ENCODE data around the gene RPS18. TPM values are rescaled to one million over a fixed set of nuclear protein-coding genes. Genes with fewer than 3 reads are reported as not detected.
"Not testable (repeated sequence)": the region's sequence is repeated elsewhere in the genome, so short reads cannot be mapped to it uniquely, and the experiment has no call there.

Gene RPS18
- total RNA-seq, 1 experiment from 2014 or later, result 7,996 TPM

DNA sequence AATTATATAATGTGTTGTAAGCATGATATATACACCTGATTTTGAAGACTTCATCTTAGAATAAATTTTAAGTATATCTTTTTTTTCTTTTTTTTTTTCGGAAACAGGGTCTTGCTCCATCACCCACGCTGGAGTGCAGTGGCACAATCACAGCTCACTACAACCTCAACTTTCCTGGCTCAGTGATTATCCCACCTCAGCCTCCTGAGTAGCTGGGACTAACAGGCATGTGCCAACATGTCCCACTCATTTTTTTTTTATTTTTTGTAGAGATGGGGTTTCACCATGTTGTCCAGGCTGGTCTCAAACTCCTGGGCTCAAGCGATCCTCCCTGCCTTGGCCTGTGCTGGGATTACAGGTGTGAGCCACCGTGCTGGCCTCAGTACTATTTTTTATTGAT lies 17.3 kb upstream of the RPS18 start:
- Histone ChIP-seq H3K27ac (ENCODE audit: low read length) (no peak overlapping the region), H2AFZ (ENCODE audit: low read length) (no peak overlapping the region), H3K4me1 (ENCODE audit: low read length) (peaks cover 12% of the 10 kb centered on the region), H3K4me2 (ENCODE audit: low read depth, low read length, poor library complexity, severe bottlenecking) (no peak overlapping the region), H3K9me2 (replicated peaks; ENCODE audit: insufficient read depth, low read length) (no peaks in the 10 kb centered on the region), H3K79me2 (ENCODE audit: low read length) (peaks cover 16% of the 10 kb centered on the region), H3K4me3 (ENCODE audit: low read length) (no peak overlapping the region), H4K20me1 (ENCODE audit: insufficient read depth, low read depth, low read length) (no peaks in the 10 kb centered on the region), H3K9ac (ENCODE audit: low read length) (no peak overlapping the region), H3K27me3 (ENCODE audit: low read length) (no peaks in the 10 kb centered on the region), H3K36me3 (ENCODE audit: insufficient read depth, low read length) (peaks cover 7% of the 10 kb centered on the region; the same call in 1 of the 2 replicates), H3K9me3 (ENCODE audit: low read length) (no peaks in the 10 kb centered on the region)
- no peak for DNase-seq

DNA sequence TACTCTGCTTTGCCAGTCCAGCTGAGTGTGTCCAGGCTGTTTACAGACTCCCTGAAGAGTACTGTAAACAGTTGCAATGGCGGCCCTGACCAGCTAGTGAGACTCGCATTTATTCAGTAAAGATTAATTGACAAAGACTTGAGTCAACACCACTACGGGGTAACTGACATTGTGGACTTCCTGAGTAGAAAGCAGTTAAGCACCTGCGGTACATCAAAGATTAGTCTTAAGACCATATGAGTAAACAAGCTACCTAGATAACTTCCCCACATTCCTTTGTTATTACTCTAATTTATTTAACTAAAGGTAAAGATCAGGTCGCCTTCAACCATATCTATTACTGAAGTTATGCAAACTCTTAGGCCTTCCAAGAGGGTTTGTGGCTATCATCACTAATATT lies 12.8 kb upstream of the RPS18 start:
- DNase-seq, result no peak
- peaks cover 8% of the 10 kb centered on the region for H3K36me3 ChIP-seq (ENCODE audit: insufficient read depth, low read length)
- no peaks in the 10 kb centered on the region for H3K9me2 ChIP-seq (replicated peaks; ENCODE audit: insufficient read depth, low read length)
- H3K9me3 ChIP-seq (ENCODE audit: low read length), result no peaks in the 10 kb centered on the region
- H3K79me2 ChIP-seq (ENCODE audit: low read length), result no peaks in the 10 kb centered on the region
- no peaks in the 10 kb centered on the region for H3K4me1 ChIP-seq (ENCODE audit: low read length)
- H3K27me3 ChIP-seq (ENCODE audit: low read length), result no peaks in the 10 kb centered on the region
- H3K4me2 ChIP-seq (ENCODE audit: low read depth, low read length, poor library complexity, severe bottlenecking), result no peak overlapping the region
- no peak overlapping the region for H3K4me3 ChIP-seq (ENCODE audit: low read length)
- H3K9ac ChIP-seq (ENCODE audit: low read length), result no peak overlapping the region
- H2AFZ ChIP-seq (ENCODE audit: low read length), result no peak overlapping the region
- no peak overlapping the region for H3K27ac ChIP-seq (ENCODE audit: low read length)
- no peaks in the 10 kb centered on the region for H4K20me1 ChIP-seq (ENCODE audit: insufficient read depth, low read depth, low read length)

DNA sequence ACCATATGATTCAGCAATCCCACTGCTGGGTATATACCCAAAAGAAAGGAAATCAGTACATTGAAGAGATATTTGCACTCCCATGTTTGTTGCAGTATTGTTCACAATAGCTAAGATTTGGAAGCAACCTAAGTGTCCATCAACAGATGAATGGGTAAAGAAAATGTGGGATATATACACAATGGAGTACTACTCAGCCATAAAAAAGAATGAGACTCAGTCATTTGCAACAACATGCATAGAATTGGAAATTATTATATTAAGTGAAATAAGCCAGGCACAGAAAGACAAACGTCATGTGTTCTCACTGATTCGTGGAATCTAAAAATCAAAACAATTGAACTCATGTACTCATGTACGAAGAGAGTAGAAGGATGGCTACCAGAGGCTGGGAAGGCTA lies 9.4 kb upstream of the RPS18 start:
- peaks cover 10% of the 10 kb centered on the region for H3K36me3 ChIP-seq (ENCODE audit: insufficient read depth, low read length)
- not testable (repeated sequence) for H3K4me3 ChIP-seq (ENCODE audit: low read length); H3K9me3 ChIP-seq (ENCODE audit: low read length)

DNA sequence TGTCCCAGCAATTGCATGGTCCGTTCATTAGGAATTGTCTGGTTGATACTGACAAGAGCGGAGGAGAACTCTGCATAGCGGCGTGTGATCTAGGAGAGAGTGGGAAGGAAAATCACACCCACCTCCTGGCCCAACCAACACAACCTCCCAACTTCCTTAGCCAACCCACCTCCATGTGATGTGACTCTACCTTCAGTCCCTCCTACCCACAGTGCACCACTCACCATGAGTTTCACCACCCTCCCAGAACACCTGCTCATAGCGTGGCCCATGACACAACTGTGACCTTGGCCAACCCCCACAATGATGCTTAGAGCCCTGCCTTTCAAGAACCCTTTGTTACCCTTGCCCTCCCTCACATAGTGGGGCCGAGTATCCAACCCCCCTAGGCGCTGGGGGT lies 7.9 kb upstream of the RPS18 start:
- H3K9me3 ChIP-seq (ENCODE audit: low read length), result no peaks in the 10 kb centered on the region
- H3K36me3 ChIP-seq (ENCODE audit: insufficient read depth, low read length), result peaks cover 16% of the 10 kb centered on the region
- no peaks in the 10 kb centered on the region for H3K9me2 ChIP-seq (replicated peaks; ENCODE audit: insufficient read depth, low read length)
- H4K20me1 ChIP-seq (ENCODE audit: insufficient read depth, low read depth, low read length), result no peaks in the 10 kb centered on the region
- no peaks in the 10 kb centered on the region for H3K4me1 ChIP-seq (ENCODE audit: low read length)
- no peak overlapping the region for H3K9ac ChIP-seq (ENCODE audit: low read length)
- no peak for DNase-seq
- H3K27me3 ChIP-seq (ENCODE audit: low read length), result no peaks in the 10 kb centered on the region
- no peak overlapping the region for H2AFZ ChIP-seq (ENCODE audit: low read length)
- no peak overlapping the region for H3K4me3 ChIP-seq (ENCODE audit: low read length)
- H3K79me2 ChIP-seq (ENCODE audit: low read length), result no peaks in the 10 kb centered on the region; the same call in 1 of the 2 replicates
- H3K27ac ChIP-seq (ENCODE audit: low read length), result no peak overlapping the region
- H3K4me2 ChIP-seq (ENCODE audit: low read depth, low read length, poor library complexity, severe bottlenecking), result no peak overlapping the region

More for the DNA sequence above, 9.4 kb upstream of the RPS18 start:
- not testable (repeated sequence) for H3K79me2 ChIP-seq (ENCODE audit: low read length); H3K9ac ChIP-seq (ENCODE audit: low read length); H2AFZ ChIP-seq (ENCODE audit: low read length); H3K27ac ChIP-seq (ENCODE audit: low read length); H3K27me3 ChIP-seq (ENCODE audit: low read length); H3K9me2 ChIP-seq (replicated peaks; ENCODE audit: insufficient read depth, low read length); H4K20me1 ChIP-seq (ENCODE audit: insufficient read depth, low read depth, low read length); H3K4me2 ChIP-seq (ENCODE audit: low read depth, low read length, poor library complexity, severe bottlenecking); H3K4me1 ChIP-seq (ENCODE audit: low read length); DNase-seq

DNA sequence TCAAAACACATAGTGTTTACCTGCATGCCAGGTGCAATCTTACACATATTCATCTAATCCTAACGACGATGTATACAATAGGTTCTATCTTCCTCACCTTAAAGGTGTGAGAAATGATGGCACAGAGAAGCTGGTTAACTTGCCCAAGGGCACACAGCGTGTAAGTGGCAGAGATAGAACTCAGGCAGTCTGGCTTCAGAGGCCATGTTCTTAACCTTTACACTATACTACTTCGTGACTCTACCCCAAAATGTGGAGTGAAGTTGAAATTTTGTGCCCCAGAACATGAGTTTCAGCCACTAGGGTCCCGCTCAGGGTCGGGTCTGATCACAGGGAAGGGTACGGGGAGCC lies 783 bp upstream of the RPS18 start:
- Histone ChIP-seq H3K4me2 (ENCODE audit: low read depth, low read length, poor library complexity, severe bottlenecking) (peak overlapping the region; percentile 83), H3K27ac (ENCODE audit: low read length) (peak overlapping the region; percentile 83), H3K27me3 (ENCODE audit: low read length) (no peaks in the 10 kb centered on the region), H3K4me3 (ENCODE audit: low read length) (peak overlapping the region; percentile 80), H3K9me3 (ENCODE audit: low read length) (no peaks in the 10 kb centered on the region), H3K79me2 (ENCODE audit: low read length) (peaks cover 52% of the 10 kb centered on the region), H3K9me2 (replicated peaks; ENCODE audit: insufficient read depth, low read length) (no peaks in the 10 kb centered on the region), H2AFZ (ENCODE audit: low read length) (peak overlapping the region; percentile 91; the same call in 1 of the 2 replicates), H3K36me3 (ENCODE audit: insufficient read depth, low read length) (peaks cover 47% of the 10 kb centered on the region), H3K9ac (ENCODE audit: low read length) (peak overlapping the region; percentile 90), H4K20me1 (ENCODE audit: insufficient read depth, low read depth, low read length) (peaks cover 36% of the 10 kb centered on the region), H3K4me1 (ENCODE audit: low read length) (peaks cover 47% of the 10 kb centered on the region)
- DNase-seq, result no peak

DNA sequence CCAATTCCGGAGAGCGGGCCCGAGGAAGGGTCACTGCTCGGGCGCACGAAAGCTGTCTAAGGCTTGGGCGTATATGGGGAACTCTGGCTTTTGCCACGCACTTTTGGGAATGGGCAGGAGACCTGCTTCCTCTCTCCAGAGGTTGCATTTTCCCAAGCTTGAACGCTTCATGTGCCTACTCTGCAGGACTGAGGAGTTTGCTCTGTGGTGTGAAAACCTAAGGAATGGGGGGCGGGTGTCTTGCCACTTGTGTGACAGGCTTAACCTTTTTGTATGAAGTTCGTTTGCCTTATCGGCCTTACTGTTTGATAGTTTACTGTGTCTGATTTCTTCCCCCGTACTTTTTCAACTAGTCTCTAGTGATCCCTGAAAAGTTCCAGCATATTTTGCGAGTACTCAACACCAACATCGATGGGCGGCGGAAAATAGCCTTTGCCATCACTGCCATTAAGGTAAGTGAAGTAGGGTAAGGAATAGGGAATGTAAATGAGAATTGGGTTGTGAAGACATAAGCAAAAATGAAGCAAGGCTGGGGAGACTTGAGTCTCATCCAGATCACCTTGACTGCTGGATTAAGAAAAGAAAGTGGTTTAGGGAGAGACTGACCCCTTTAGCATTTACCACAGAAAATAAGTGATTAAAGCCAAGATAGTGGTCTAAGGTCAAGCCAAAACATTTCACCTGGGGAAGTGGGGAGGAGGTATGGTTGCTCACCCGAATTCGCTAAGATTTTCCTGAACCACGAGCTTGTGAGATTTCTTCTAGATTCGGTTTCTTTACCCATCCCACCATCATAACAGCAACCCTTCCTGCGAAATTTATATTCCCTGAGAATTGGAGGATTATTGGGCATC lies 627 bp downstream of the RPS18 start:
- H3K4me1 ChIP-seq (ENCODE audit: low read length), result peaks cover 61% of the 10 kb centered on the region

DNA sequence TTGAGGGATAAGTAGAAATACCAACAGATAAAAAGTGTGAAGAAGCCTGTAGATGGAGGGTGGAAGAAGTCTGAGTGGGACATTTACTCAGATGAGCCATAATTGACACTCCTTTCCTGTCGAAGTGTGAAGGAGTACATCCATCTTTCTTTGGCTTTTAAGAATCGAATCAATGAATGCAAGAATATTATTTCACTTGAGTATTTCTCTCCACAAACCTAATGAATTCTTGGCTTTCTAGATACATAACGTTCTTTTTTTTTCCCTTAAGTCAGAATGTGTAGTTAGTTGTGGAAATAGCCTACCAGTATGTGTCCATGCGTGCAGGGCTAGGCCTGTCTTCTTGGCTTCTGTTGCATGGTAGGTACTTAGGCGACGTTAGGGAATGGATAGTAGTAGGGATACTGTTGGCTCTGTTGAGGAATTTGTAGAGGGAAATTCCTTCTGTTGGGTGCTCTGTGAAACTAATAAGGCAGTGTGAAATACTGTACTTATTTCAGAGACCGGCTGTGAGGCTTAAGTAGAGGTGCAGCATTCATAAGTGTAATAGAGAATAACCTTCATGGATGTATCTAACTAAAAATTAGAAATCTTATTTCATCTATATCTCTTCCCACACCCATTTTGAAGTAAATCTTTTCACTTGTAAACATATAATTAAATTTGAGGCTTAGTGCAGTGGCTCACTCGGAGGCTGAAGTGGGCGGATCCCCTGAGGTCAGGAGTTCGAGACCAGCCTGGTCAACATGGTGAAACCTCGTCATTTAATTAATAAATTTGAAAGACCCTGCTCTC lies 1.5 kb downstream of the RPS18 start:
- Histone ChIP-seq H3K9ac (ENCODE audit: low read length) (peak overlapping the region; percentile 91), H3K9me3 (ENCODE audit: low read length) (no peaks in the 10 kb centered on the region), H3K27ac (ENCODE audit: low read length) (peak overlapping the region; percentile 83), H3K4me2 (ENCODE audit: low read depth, low read length, poor library complexity, severe bottlenecking) (peak overlapping the region; percentile 90), H3K4me3 (ENCODE audit: low read length) (peak overlapping the region; percentile 80), H2AFZ (ENCODE audit: low read length) (no peak overlapping the region), H3K9me2 (replicated peaks; ENCODE audit: insufficient read depth, low read length) (no peaks in the 10 kb centered on the region), H3K36me3 (ENCODE audit: insufficient read depth, low read length) (peaks cover 38% of the 10 kb centered on the region), H3K4me1 (ENCODE audit: low read length) (peaks cover 69% of the 10 kb centered on the region), H3K27me3 (ENCODE audit: low read length) (no peaks in the 10 kb centered on the region), H3K79me2 (ENCODE audit: low read length) (peaks cover 52% of the 10 kb centered on the region), H4K20me1 (ENCODE audit: insufficient read depth, low read depth, low read length) (peaks cover 40% of the 10 kb centered on the region)
- peak; percentile 49 for DNase-seq

More for the DNA sequence above, 627 bp downstream of the RPS18 start:
- H3K27ac ChIP-seq (ENCODE audit: low read length), result peak overlapping the region; percentile 83
- H4K20me1 ChIP-seq (ENCODE audit: insufficient read depth, low read depth, low read length), result peaks cover 40% of the 10 kb centered on the region
- H2AFZ ChIP-seq (ENCODE audit: low read length), result no peak overlapping the region
- no peaks in the 10 kb centered on the region for H3K9me3 ChIP-seq (ENCODE audit: low read length)
- H3K79me2 ChIP-seq (ENCODE audit: low read length), result peaks cover 52% of the 10 kb centered on the region
- peak; percentile 55 for DNase-seq
- no peaks in the 10 kb centered on the region for H3K9me2 ChIP-seq (replicated peaks; ENCODE audit: insufficient read depth, low read length)
- H3K4me3 ChIP-seq (ENCODE audit: low read length), result peak overlapping the region; percentile 80
- H3K4me2 ChIP-seq (ENCODE audit: low read depth, low read length, poor library complexity, severe bottlenecking), result peak overlapping the region; percentile 90
- H3K27me3 ChIP-seq (ENCODE audit: low read length), result no peaks in the 10 kb centered on the region
- peaks cover 44% of the 10 kb centered on the region for H3K36me3 ChIP-seq (ENCODE audit: insufficient read depth, low read length)
- H3K9ac ChIP-seq (ENCODE audit: low read length), result peak overlapping the region; percentile 91

Measured in Karpas-422 (cell line).